CD4-positive, alpha-beta T cell treated with Interleukin-15 for 1 hour (primary cell): ENCODE results near the gene SLC25A29.
"Not testable (repeated sequence)": the region's sequence is repeated elsewhere in the genome, so short reads cannot be mapped to it uniquely, and the experiment has no call there.

Source experiments
- DNase-seq: peaks from one replicate; pipeline ENCODE4 v3.0.0-alpha.2; 2020

Gene SLC25A29, protein sequence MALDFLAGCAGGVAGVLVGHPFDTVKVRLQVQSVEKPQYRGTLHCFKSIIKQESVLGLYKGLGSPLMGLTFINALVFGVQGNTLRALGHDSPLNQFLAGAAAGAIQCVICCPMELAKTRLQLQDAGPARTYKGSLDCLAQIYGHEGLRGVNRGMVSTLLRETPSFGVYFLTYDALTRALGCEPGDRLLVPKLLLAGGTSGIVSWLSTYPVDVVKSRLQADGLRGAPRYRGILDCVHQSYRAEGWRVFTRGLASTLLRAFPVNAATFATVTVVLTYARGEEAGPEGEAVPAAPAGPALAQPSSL

DNA sequence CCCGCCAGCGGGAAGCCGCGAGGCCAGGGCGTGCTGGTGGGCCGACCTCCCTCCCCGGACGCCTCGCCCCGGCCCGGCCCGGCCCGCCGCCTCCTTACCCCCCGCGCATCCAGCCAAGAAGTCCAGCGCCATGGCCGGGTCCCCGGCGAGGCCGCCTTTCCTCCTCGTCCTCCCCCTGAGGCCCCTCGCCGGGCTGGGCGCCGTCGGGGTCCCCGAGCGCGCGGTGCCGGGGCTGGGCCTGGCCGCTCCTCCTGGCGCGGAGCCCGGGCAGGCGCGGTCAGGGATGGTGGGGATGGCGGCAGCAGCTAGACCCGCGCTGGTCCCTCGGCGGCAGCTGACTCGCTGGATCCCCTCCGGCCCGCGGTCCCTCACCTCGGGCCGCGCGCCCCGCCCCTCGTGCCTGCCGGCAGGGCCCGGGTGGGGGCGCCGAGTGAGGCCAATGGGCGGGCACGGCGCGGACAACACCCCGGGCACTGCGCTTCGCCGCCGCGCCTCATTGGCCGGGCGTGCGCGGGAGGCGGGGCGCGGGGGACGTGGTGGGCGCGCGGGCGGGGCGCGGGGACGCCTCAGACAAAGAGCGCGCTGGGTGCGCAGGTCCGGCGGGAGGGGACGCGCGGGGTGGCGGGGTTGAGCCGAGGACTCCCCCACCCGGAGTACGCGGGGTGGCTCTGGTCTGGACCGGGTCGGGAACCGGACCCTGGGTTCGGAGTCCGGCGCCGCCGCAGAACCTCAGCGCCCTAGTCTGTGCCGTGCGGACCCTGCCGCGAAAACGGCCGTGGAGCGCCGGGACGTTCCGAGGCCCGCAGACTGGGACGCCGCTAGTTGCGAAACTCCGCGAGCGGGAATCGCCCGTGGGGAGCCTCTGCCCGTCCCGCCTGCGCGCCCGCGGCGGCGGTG, at the start of gene SLC25A29:
SLC25A29 (minus strand) TSS at position 344 of the 897 bp plus-strand sequence; CDS start at position 132, 212 bp downstream.
- DNase-seq, result peak; percentile 79

DNA sequence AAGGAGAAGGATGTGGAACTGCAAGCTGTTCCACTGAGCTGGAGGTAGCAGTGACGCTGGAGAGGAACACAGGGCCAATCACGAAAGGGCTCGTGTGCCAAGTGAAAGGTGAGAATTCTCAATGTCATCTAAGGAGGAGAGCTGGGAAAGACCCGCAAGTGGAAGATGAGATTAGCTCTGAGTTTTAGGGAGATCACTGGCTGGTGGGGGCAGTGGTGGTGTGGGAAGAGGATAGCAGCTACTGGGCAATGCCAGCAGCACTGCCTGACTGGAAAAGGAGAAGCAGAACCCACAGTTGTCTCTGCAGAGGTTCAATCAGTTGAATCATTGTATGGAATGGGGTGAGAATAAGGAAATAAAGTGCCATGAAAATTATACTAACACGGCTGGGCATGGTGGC, 44.7 kb upstream of the SLC25A29 start:
- no peak for DNase-seq

DNA sequence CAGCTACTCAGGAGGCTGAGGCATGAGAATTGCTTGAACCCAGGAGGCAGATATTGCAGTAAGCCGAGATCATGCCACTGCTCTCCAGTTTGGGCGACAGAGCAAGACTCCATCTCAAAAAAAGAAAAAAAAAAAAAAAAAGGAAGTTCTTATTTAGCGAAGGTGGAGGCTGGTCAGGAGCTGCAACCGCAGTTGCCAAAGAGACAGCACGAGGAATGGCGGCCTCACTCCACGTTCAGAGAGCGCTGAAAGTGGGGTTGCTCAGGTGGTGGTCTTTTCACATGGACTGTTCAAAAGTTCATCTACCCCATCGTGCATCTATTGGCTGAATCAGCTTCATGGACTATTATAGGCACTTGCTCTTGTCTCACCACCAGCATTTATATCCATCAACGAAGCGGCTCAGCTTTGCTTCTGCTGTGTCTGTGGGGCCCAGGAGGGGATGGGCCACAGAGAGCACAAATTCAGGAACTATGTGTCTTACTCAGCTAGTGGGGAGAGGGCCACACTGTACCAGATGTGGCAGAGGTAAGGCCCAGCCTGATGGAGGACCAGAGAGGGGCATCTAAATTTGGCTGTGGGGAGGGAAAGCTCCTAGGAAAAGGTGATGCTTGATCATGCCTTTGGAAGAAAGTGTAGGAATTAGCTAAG, 44.2 kb upstream of the SLC25A29 start:
- DNase-seq, result no peak

DNA sequence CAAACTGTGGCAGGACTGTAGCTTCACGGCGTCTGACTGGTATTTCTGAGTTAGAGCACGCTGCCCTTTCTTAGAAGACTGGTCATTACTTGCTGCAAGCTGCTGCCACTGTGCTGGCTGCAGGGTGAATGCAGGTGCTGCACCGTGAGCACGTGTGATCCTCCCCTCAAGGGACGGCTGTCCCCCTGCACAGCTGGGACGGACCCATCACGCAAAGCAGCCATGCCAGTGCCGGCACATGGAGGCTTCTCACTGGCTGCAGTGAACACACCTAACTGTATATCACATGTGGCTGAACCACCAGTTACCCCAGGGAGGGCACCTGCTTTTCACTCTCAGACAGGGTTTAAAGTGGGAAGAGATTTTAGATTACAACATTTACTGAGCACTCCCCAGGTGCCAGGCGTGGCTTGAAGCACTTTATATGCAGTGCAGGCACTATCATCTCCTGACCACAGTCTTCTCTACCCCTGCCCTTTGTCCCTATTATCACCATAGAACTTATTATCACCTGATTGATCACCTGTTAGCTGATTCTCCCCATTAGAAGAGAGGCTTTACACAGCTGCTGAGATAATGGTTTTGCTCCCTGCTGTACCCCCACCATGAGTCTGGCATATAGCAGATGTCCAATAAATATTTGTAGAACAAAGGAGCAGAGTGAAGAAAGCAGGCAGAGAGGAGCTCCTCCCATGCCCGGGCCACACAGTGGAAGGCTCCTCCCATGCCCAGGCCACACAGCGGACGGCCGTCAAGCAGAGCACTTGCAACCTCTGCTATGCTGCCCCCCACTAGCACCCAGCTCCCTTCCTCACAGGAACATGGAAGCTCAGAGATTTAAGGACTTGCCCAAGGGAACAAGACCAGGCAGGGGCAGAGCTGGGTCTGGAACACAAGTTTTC, 42.8 kb upstream of the SLC25A29 start:
- DNase-seq, result no peak

DNA sequence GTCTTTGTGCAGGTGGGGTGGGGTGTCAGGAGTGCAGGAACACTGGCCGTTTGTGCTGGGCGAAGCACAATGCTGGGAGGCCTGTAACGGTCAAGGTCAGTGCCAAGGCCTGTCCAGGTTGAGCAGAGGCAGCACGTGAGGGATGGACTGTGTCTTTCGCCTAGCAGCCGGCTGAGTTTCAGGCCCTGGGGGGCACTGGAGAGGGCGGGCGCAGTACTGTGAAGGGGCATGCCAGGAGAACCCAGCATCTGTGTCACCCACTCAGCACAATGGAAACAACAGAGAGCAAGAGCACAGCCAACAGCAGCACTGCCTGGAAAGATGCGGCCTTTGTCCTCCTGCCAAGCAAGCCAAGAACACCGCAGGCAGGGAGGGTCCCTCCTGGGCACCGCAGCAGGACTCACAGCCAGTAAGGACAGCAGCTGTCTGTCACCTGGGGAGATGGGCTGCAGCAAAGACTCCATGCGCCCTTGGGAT, 42.0 kb upstream of the SLC25A29 start:
- no peak for DNase-seq

DNA sequence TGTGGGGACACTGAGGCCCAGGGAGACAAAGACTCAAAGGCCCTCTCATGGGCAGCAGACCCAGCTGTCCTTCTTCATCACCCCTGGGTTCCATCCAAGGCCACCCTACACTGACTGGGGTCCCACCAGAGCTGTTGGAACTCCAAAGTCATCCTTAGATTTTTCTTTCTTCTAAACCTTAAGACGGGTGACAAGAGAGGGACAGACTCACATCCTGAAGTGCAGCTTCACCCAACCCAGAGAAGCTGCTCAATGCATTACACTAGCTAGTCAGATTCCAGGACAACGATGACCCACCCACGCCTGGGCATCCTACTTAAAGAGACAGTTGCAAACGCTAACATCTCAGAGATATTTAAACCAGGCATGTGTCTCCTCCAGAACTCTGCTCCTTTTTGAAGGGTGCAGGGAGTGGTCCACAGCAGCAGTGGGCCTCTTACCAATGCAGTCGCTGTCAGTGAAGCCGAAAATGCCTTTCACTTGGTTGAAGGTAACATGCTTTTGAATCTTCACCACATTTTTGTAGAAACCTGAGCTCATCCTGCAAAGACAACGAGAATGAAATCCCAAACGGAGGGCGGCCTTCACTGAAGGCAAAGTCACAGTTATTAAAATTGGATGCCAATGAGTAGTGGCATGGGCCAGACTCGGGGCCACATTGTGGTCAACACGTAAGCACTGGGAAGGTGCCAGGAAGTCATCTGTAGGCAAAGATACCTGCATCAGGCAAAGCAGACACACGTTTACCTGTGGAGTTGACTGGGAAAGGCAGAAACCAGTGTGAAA, 40.3 kb upstream of the SLC25A29 start:
- DNase-seq, result no peak

DNA sequence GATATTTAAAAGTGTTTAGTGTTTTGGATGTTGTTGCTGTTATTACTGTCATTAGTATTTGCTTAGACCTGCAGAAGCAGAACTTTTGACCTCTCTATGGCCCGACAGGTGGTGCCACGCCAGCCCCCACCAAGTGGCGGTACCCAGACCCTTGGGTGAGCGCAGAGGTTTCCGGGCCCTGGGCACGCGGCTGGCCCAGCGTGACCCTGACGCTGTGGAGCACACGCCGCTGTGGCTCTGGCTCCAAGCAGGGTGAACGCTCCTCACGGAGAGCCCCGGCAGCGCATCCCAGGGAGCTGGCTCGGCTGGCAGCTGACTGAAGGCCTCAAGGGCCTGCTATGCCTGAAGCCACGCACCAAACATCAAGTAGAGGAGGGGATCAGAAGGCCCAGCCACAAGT, 39.5 kb upstream of the SLC25A29 start:
- no peak for DNase-seq

DNA sequence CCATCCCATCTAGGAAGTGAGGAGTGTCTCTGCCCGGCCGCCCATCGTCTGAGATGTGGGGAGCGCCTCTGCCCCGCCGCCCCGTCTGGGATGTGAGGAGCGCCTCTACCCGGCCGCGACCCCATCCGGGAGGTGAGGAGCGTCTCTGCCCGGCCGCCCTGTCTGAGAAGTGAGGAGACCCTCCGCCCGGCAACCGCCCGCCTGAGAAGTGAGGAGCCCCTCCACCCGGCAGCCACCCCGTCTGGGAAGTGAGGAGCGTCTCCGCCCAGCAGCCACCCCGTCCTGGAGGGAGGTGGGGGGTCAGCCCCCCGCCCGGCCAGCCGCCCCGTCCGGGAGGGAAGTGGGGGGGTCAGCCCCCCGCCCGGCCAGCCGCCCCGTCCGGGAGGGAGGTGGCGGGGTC, 38.4 kb upstream of the SLC25A29 start:
- DNase-seq, result not testable (repeated sequence)

DNA sequence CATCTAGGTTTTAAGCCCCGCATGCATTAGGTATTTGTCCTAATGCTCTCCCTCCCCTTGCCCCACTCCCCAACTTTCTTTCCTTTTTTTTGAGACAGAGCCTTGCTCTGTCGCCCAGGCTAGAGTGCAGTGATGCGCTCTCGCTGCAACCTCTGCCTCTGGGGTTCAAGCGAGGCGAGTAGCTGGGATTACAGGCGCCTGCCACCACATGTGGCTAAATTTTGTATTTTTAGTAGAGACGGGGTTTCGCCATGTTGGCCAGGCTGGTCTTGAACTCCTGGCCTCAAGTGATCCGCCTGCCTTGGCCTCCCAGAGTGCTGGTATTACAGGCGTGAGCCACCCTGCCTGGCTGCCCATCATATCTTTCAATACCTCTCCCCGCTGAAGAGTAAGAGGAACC, 36.6 kb upstream of the SLC25A29 start:
- not testable (repeated sequence) for DNase-seq

DNA sequence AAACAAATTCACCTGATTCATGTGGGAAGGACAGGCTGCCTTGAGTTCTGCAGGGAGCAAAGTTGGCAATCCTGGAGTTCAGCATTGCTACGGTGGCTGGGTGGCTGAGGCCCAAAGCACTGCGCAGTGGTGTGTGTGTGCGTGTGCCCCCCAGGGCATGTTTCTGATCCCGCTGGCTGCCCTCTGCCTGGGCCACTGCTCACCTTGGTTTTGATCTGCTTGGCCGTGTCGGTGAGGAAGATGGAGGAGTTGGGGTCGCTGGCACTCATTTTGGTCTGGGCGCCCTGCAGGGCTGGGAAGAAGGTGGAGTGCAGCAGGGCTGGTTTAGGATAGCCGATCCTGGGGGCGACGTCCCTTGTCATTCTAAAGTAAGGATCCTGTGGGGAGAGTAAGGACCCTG, 36.0 kb upstream of the SLC25A29 start:
- no peak for DNase-seq

DNA sequence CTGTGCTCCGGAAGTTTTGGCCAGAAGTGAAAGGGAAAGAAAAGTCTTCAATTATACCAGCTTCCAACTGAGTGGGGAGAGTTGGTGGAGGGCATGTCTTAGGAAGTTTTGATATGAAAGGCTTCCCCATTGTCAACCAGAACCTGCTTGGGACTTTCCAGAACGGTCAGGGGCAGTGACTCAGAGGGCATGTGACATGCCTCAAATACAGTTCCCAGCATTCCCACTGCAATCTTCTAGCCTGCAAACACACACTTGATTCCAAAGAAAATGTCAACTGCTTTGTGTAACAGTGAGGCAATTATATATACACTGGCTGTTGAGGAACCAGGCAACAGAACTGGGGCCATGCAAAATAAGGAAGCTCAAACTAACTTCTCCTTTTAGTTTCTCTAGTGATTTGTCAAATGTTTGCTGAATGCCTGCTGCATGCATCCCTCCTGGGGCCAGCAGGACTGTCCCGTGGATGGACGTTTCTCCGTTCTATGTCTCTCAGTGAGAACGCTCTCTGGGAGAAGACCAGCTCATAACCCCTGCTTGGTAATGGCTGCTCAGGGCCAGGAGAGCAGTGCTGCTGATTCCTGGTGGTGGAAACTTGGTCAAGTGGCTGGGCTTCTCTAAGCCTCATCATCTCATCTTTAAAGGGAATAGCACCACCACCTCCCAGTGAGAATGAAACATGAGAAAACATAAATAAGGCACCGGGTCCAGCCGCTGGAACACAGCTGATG, 35.2 kb upstream of the SLC25A29 start:
- DNase-seq, result peak; percentile 71

DNA sequence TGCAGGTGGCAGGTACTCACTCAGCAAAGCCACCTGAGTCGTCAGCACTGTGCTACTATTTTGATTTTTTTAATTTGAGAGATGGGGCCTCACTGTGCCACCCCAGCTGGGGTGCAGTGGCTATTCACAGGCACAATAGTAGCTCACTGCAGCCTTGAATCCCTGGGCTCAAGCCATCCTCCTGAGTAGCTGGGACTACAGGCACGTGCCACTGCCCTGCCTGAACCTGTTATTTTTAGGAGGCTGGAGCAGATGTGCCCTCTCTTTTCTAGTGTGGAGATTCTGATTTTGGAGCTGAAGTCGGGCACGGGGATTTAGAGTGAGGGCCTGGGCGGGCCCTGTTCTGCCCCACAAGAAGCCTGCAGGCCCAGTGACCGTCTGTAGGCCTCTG, 34.2 kb upstream of the SLC25A29 start:
- no peak for DNase-seq

DNA sequence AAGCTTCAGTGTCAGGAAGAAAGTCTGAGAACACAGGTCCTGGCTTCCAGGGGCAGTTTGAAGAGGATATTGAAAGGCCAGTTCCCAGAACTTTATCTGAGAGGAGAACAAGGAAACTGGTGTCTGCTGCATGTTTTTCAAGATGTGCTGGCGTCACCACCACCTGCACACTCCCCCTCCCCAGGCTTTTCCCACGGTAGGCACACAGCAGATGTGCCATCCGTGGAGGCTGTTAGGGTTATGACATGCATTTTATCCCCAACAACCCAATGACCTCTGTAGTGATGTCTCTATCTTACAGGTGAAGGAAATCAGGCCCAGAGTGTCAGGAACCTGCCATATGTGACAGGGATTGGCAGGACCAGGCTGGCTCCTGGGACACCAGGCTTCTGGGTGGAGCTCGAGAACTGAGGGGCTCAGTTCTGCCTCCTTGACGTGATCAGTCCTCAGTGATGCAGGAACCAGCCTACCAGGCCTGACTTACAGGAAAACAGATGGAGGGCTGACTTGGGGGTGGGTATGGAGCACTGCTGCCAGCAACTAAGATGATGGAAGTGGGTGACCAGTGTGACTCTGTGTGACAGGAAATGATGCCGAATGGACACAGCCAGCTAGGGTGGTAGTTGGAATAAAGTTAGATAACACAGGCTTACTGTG, 33.6 kb upstream of the SLC25A29 start:
- DNase-seq, result no peak

DNA sequence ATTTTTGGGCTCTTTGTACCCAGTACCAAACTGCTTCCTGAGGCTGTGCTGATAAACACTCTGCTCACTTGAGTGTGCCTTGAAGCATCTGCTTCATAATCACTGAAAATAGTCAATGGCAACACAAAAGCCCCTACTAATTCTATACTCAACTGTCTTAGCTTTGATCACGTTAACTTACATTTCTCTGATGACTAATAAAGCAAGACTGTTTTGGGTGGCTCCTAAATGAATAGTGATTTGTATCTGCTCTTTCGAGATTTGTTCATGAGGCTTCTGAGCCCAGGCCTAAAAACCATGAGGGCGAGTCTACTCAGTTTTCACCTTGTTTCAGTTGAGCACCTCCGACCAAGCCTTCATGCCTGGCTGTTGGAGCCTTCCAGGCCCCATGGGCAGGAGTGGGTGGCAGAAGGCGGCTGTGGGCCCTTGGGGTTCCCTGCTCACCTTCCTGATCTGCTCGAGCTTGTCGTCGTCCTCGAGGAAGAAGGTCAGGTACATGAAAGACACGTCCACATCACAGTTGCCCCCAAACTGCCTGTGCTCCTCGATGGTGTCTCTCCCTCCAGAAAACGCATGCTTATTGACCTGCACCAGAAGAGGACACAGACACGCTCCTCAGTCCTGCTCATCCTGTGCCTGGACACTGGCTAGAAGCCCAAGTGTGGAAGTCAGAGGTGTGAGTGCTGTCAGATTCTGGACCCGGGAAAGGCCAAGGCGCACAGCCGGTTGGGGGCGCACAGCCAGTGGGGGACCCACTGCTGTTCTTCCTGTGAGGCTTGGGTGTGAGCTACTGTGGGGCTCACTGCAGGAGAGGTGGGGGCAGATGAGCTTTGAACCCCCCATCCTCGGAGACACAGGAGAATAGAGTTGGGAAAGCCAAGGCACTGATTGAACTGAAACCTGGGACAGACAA, 30.6 kb upstream of the SLC25A29 start:
- DNase-seq, result no peak

DNA sequence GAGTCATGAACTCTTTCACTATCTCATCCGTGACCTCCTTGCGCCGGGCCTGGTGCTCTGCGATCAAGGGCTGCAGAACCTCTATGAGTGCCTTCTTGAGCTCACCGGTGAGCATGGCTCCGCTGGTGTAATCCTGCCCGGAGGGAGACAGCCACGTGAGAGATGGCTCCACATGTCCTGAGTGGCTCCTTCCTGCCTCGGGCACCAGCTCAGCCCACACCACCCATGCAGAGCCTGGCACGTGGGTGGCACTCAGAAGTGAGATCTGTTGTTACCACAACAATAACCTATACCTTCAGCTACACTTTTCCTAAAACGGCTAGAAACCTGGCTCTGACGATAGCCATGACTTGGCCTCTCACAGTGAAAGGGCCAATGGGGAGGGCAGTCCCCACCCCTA, 28.7 kb upstream of the SLC25A29 start:
- DNase-seq, result no peak

DNA sequence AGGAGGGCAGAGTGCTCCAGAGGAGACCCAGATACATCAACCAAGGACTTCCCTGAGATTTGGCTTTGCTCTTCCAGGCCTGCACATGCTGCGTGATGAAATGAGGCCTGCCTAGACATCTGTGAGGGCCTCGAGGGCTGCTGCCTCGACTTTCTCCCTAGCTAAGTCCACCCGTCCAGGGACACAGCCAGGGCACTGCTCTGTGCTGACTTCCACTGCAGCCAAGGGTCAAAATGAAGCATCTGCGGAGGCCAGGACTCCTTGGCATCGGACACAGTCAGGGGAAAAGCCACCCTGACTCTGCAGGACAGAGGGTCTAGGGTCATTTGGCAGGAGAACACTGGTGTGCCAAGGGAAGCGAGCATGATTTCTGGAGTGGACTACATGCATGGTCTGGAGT, 27.6 kb upstream of the SLC25A29 start:
- no peak for DNase-seq

DNA sequence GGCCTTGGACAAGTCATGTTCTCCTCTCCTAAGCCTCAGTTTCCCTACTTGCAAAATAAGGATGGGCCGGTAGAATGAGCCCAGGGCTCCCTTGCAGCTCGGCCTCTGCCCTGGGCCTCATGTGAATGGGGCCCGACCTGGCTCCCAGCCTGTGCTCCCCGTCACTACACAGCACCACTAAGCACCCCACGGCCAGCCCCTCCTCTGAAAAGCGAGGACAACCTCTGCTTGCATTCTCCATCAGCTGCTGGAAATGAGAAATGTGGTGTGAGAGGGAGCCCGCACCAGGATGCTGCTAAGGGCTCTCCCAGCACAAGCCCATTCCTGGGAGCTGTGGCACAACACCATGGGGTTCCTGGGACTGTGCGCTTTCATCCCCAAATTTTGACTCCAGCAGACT, 27.1 kb upstream of the SLC25A29 start:
- no peak for DNase-seq

DNA sequence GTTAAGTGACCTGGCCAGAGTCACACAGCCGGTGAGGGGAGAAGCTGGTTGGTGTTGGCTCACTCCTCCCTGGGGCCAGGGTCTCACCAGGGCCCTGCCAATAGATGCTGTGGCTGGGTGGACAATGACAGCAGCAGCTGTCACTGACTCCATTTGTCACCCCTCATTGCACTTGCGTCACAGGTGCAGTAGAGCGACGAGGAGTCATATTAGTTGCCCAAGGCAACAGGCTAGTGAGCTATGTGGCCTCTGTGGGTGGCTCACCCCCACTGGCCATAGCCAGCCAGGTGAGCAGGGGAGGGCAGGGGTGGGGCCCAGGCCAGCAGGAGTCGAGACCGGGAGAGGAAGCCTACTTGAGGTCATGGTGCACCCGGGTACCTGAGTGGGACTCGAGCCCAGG, 26.6 kb upstream of the SLC25A29 start:
- DNase-seq, result peak; percentile 22

DNA sequence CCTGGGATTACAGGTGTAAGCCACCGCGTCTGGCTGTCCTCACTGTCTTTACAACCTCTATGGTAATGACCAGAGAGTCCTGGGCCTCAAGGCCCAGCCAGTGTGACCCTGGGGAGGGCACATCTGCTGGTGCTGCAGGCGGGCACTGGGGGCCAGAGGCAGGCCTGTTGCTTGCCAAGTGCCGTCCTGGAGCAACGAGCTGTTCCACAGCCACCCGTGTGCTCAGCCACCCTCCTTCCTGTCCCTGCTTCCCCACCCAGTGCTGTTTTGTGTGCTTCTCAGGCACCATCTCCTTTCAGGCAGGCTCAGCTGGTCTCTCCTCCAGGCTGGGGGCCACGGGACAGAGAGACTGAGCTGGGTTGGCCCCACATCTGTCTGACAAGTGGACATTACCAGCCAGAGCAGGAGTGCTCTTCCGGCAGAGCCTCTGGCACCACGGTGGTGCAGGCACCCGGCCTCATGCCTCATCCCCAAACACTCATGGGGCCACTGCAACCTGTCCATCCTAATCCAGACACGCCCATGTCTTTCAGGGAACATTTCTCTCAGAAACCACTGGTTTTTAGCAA, 25.9 kb upstream of the SLC25A29 start:
- DNase-seq, result no peak
